Vagina (tissue), 2 donors: ENCODE data around the gene SECTM1. TPM values are rescaled to one million over a fixed set of nuclear protein-coding genes. Genes with fewer than 3 reads are reported as not detected.

Experiments
- DNase-seq, 2 donors: peaks; one replicate each; pipeline ENCODE4 v3.0.0-alpha.2; 2017; ENCODE audit errors: extremely low spot score in 2 of 2
- H3K27ac ChIP-seq: fragments of 200-600 bp; sonication (generic); one replicate; pipeline ENCODE4 v1.5.1; 2019
- H3K27me3 ChIP-seq: fragments of 200-600 bp; sonication (generic); one replicate; pipeline ENCODE4 v1.5.1; 2019
- H3K36me3 ChIP-seq, 2 donors: fragments of 200-600 bp; sonication (generic); one replicate each; pipeline ENCODE4 v1.5.1; 2017 to 2019
- H3K4me1 ChIP-seq: fragments of 200-600 bp; sonication (generic); one replicate; pipeline ENCODE4 v1.5.1; 2019
- H3K4me3 ChIP-seq, 2 donors: fragments of 200-600 bp; sonication (generic); 1 replicate in 1 of 2; 2 replicates in 1 of 2; pipeline ENCODE4 v1.5.1; 2016 to 2019
- H3K9me3 ChIP-seq: fragments of 200-600 bp; sonication (generic); one replicate; pipeline ENCODE4 v1.5.1; 2019
- POLR2A ChIP-seq, 2 donors: fragments of 450-650 bp; IDR thresholded peaks; one replicate each; pipeline ENCODE4 v1.6.1; 2017; ENCODE audit warnings: antibody characterized with exemption in 2 of 2, mild to moderate bottlenecking in 2 of 2, moderate library complexity in 2 of 2
- POLR2AphosphoS5 ChIP-seq, 2 donors: sonication (generic); formaldehyde crosslinking; IDR thresholded peaks; one replicate each; pipeline ENCODE4 v1.9.0; 2017; ENCODE audit warnings: antibody characterized with exemption in 2 of 2, mild to moderate bottlenecking in 2 of 2, low read depth in 1 of 2; ENCODE audit not compliant: insufficient read depth in 1 of 2
- intact Hi-C: fragments of 100-400 bp; cut with DNase I; formaldehyde crosslinking; loops from one replicate; pipeline ENCODE4 v1.15.1; 2023
- total RNA-seq: library from RNA; depleted of rRNA; stranded (reverse); fragments of >200 nt; gene quantifications from one replicate; pipeline ENCODE4 v1.2.3, GENCODE V29; 2016
- TF ChIP-seq, protein P1 (sequence below), 3 experiments: fragments of 450-650 bp in 2 of 3; fragments of 200-600 bp in 1 of 3; sonication (generic) in 1 of 3; IDR thresholded peaks; one replicate each; pipeline ENCODE4 v1.5.1; 2017 to 2019; ENCODE audit warnings: antibody characterized with exemption in 3 of 3, mild to moderate bottlenecking in 2 of 3, moderate library complexity in 2 of 3

SECTM1 gene
- total RNA-seq, 1 donor from 2014 or later: 37.1 TPM

- no peaks in the 10 kb centered on the region for H3K36me3 ChIP-seq
- peaks cover 12% of the 10 kb centered on the region for H3K4me1 ChIP-seq
- intact Hi-C loops: no loop called here
- no peaks in the 10 kb centered on the region for H3K9me3 ChIP-seq
- no peaks in the 10 kb centered on the region for H3K27me3 ChIP-seq
- TF ChIP-seq POLR2AphosphoS5 (IDR thresholded peaks at IDR 0.05; ENCODE audit: insufficient read depth in 1 of 2, low read depth in 1 of 2) (no peak), POLR2A (IDR thresholded peaks at IDR 0.05) (no peak)
- TF ChIP-seq, protein P1, sequence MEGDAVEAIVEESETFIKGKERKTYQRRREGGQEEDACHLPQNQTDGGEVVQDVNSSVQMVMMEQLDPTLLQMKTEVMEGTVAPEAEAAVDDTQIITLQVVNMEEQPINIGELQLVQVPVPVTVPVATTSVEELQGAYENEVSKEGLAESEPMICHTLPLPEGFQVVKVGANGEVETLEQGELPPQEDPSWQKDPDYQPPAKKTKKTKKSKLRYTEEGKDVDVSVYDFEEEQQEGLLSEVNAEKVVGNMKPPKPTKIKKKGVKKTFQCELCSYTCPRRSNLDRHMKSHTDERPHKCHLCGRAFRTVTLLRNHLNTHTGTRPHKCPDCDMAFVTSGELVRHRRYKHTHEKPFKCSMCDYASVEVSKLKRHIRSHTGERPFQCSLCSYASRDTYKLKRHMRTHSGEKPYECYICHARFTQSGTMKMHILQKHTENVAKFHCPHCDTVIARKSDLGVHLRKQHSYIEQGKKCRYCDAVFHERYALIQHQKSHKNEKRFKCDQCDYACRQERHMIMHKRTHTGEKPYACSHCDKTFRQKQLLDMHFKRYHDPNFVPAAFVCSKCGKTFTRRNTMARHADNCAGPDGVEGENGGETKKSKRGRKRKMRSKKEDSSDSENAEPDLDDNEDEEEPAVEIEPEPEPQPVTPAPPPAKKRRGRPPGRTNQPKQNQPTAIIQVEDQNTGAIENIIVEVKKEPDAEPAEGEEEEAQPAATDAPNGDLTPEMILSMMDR (IDR thresholded peaks at IDR 0.05): no peak
- DNase-seq: no peak
- no peak overlapping the region for H3K4me3 ChIP-seq
- H3K27ac ChIP-seq: no peak overlapping the region
Observed at GRCh38 chr17:82318772-82319606, 14.6 kb downstream of the SECTM1 start.

- no peak for DNase-seq
- TF ChIP-seq, protein P1 (IDR thresholded peaks at IDR 0.05): no peak
- TF ChIP-seq POLR2A (IDR thresholded peaks at IDR 0.05) (no peak), POLR2AphosphoS5 (IDR thresholded peaks at IDR 0.05; ENCODE audit: insufficient read depth in 1 of 2, low read depth in 1 of 2) (no peak)
- H3K36me3 ChIP-seq: no peaks in the 10 kb centered on the region
- no peaks in the 10 kb centered on the region for H3K9me3 ChIP-seq
- H3K27me3 ChIP-seq: no peaks in the 10 kb centered on the region
- H3K4me3 ChIP-seq: no peak overlapping the region
- H3K4me1 ChIP-seq: peaks cover 12% of the 10 kb centered on the region
- intact Hi-C loops: no loop called here
- no peak overlapping the region for H3K27ac ChIP-seq
Observed at GRCh38 chr17:82318169-82318498, 15.4 kb downstream of the SECTM1 start.

GRCh38 chr17:82317394-82318168 is 16.0 kb downstream of the SECTM1 start, which contains the start of gene CD7:
CD7 (minus strand) TSS chr17:82317608; CDS start chr17:82317495, 113 bp downstream.
- DNase-seq: no peak
- Histone ChIP-seq H3K4me1 (peaks cover 12% of the 10 kb centered on the region), H3K9me3 (no peaks in the 10 kb centered on the region), H3K36me3 (no peaks in the 10 kb centered on the region), H3K4me3 (peak within 1 kb of the TSS; percentile 1 to 9), H3K27ac (no peak within 1 kb of the TSS), H3K27me3 (no peaks in the 10 kb centered on the region)
- TF ChIP-seq, protein P1 (IDR thresholded peaks at IDR 0.05): no peak
- no peak for TF ChIP-seq POLR2A (IDR thresholded peaks at IDR 0.05)
- peak in 1 of 2 donors; percentile 25 for TF ChIP-seq POLR2AphosphoS5 (IDR thresholded peaks at IDR 0.05; ENCODE audit: insufficient read depth in 1 of 2, low read depth in 1 of 2)
- intact Hi-C loops: no loop called here

DNA sequence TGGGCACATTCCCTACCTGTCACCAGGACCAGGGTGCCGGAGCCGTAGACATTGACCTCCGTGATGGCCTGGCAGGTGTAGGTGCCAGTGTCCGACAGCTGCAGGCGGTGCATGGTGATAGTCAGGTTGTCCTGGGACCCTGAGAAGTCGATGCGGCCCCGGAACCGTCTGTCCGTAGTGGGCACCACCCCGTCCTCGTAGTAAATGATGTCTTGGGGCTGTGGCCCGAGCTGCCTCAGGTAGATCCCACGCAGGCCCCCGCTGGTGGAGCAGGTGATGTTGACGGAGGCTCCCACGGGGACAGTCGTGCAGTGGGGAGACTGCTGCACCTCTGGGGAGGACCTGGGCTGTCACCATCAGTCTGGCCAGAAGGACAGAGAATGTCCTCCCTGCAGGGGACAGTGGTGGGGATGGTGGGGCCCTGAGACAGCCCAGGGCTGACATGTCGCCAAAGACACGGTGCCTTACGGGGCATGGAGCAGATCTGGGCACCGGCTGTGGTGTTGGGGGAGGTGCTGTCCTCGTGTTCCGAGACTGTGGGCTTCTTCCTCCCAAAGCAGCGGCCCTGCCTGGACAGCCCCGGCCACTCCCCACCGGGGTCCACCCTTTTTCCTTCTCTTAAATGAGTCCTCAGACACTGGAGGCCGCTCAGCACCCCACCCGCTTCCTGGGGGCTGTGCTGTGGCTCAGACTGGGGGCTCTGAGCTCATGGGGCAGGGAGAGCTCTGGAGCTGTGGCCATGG is 16.7 kb downstream of the SECTM1 start:
- no peak overlapping the region for H3K27ac ChIP-seq
- H3K4me1 ChIP-seq: peaks cover 12% of the 10 kb centered on the region
- TF ChIP-seq POLR2AphosphoS5 (IDR thresholded peaks at IDR 0.05; ENCODE audit: insufficient read depth in 1 of 2, low read depth in 1 of 2): no peak
- TF ChIP-seq POLR2A (IDR thresholded peaks at IDR 0.05): no peak
- TF ChIP-seq, protein P1 (IDR thresholded peaks at IDR 0.05): no peak
- no peaks in the 10 kb centered on the region for H3K9me3 ChIP-seq
- H3K36me3 ChIP-seq: no peaks in the 10 kb centered on the region
- intact Hi-C loops: no loop called here
- peak overlapping the region; percentile 1 to 9 for H3K4me3 ChIP-seq
- H3K27me3 ChIP-seq: no peaks in the 10 kb centered on the region
- DNase-seq: no peak
